GM12878 (cell line): ENCODE results near the gene NAA60. TPM values are rescaled to one million over a fixed set of nuclear protein-coding genes. Genes with fewer than 3 reads are reported as not detected.

ENCODE experiments used
- ATAC-seq: fragments of 200-7000 bp; cut with Tn5 transposase; 3 replicates; pipeline ENCODE4 v1.9.1; 2020; ENCODE audit warnings: mild to moderate bottlenecking, moderate library complexity
- BruUV-seq: library from RNA; stranded (reverse); fragments of 400-500 nt; replicated peaks from 2 replicates; lab custom pipeline; 2021; lab: Mats Ljungman, UMichigan
- CTCF ChIA-PET: fragments of 300-600 bp; sonication (Branson Sonifier 250); formaldehyde crosslinking; extraction: SDS; loops from one replicate; lab custom pipeline; 2021; ENCODE audit warnings: inconsistent platforms; lab: Yijun Ruan, JAX
- POLR2A ChIA-PET: fragments of 350-600 bp; formaldehyde crosslinking; extraction: SDS; loops from one replicate; lab custom pipeline; 2021; ENCODE audit warnings: inconsistent platforms; lab: Charles Lee
- RAD21 ChIA-PET: fragments of 300-600 bp; sonication (Branson Sonifier 250); formaldehyde crosslinking; loops from one replicate; lab custom pipeline; 2023; ENCODE audit warnings: antibody characterized with exemption; ENCODE audit not compliant: unreplicated experiment; lab: Charles Lee
- SMC1A ChIA-PET: fragments of 300-600 bp; sonication (Branson Sonifier 250); formaldehyde crosslinking; loops from one replicate; lab custom pipeline; 2023; ENCODE audit not compliant: unreplicated experiment, uncharacterized antibody; lab: Charles Lee
- DNase-seq: peaks from one replicate; pipeline ENCODE4 v3.0.0-alpha.2; 2011; ENCODE audit warnings: low read depth, low spot score
- FAIRE-seq: peaks from 3 replicates; lab custom pipeline; 2011; peaks lifted over from hg19 to GRCh38; lab: Jason Lieb, UNC
- H2AFZ ChIP-seq: 2 replicates; pipeline ENCODE4 v1.6.0; 2011; ENCODE audit warnings: low read depth, low read length, control low read depth; ENCODE audit not compliant: control insufficient read depth
- H3K27ac ChIP-seq: 2 replicates; pipeline ENCODE4 v1.5.1; 2011; ENCODE audit warnings: control low read depth; ENCODE audit not compliant: control insufficient read depth, insufficient read depth
- H3K27me3 ChIP-seq, 2 experiments: replicated peaks in 1 of 2; 2 replicates each; pipeline versions ENCODE4 v1.6.0 to v1.6.1; 2011; ENCODE audit warnings: low read length in 1 of 2; ENCODE audit not compliant: control insufficient read depth in 2 of 2, insufficient read depth in 2 of 2
- H3K36me3 ChIP-seq, 2 experiments: 2 replicates each; pipeline ENCODE4 v1.5.1; 2011; ENCODE audit warnings: low read length in 1 of 2; ENCODE audit not compliant: control insufficient read depth in 2 of 2, insufficient read depth in 2 of 2
- H3K4me1 ChIP-seq: 2 replicates; pipeline ENCODE4 v1.6.1; 2011; ENCODE audit warnings: mild to moderate bottlenecking, low read length, moderate library complexity, mixed read lengths; ENCODE audit not compliant: control insufficient read depth, insufficient read depth
- H3K4me2 ChIP-seq: 2 replicates; pipeline ENCODE4 v1.6.0; 2011; ENCODE audit warnings: control low read depth; ENCODE audit not compliant: control insufficient read depth, insufficient read depth
- H3K4me3 ChIP-seq: fragments of 200-600 bp; sonication (generic); 2 replicates; pipeline ENCODE4 v1.5.1; 2016
- H3K79me2 ChIP-seq: 2 replicates; pipeline ENCODE4 v1.6.0; 2011; ENCODE audit warnings: low read length; ENCODE audit not compliant: control insufficient read depth, insufficient read depth
- H3K9ac ChIP-seq: 2 replicates; pipeline ENCODE4 v1.8.0; 2011; ENCODE audit warnings: low read length, control low read depth, mixed read lengths; ENCODE audit not compliant: control insufficient read depth, insufficient read depth
- H3K9me3 ChIP-seq: replicated peaks from 3 replicates; pipeline ENCODE4 v1.5.1; 2011; ENCODE audit warnings: mild to moderate bottlenecking, low read length; ENCODE audit not compliant: control insufficient read depth, insufficient read depth
- H4K20me1 ChIP-seq: 2 replicates; pipeline ENCODE4 v1.6.0; 2011; ENCODE audit not compliant: control insufficient read depth, insufficient read depth
- CBFB ChIP-seq: IDR thresholded peaks from 2 replicates; pipeline ENCODE4 v1.6.1; 2016; ENCODE audit warnings: antibody characterized with exemption, low read depth
- MEF2B ChIP-seq: fragments of 450-650 bp; IDR thresholded peaks from 2 replicates; pipeline ENCODE4 v1.6.1; 2018; ENCODE audit warnings: mild to moderate bottlenecking, moderate library complexity; ENCODE audit not compliant: partially characterized antibody, poor library complexity, severe bottlenecking
- NR2C1 ChIP-seq: fragments of 450-650 bp; IDR thresholded peaks from 2 replicates; pipeline ENCODE4 v1.6.1; 2017; ENCODE audit warnings: antibody characterized with exemption, mild to moderate bottlenecking, moderate library complexity
- PAX8 ChIP-seq: fragments of 450-650 bp; IDR thresholded peaks from 2 replicates; pipeline ENCODE4 v1.6.1; 2017; ENCODE audit warnings: mild to moderate bottlenecking, moderate library complexity
- SMAD5 ChIP-seq: IDR thresholded peaks from 2 replicates; pipeline ENCODE4 v1.6.1; 2016; ENCODE audit warnings: antibody characterized with exemption, low read depth
- SP1 ChIP-seq: IDR thresholded peaks from one replicate; pipeline ENCODE4 v1.6.1; 2011; ENCODE audit warnings: low read depth, low read length
- SRF ChIP-seq, 2 experiments: IDR thresholded peaks; 2 replicates each; pipeline ENCODE4 v1.6.1; 2011; ENCODE audit warnings: low read depth in 2 of 2, low read length in 2 of 2, mild to moderate bottlenecking in 1 of 2, moderate library complexity in 1 of 2
- STAT1 ChIP-seq: fragments of 450-650 bp; conservative IDR thresholded peaks from 2 replicates; pipeline ENCODE4 v1.6.1; 2014; ENCODE audit warnings: antibody characterized with exemption, mild to moderate bottlenecking
- TAF1 ChIP-seq: IDR thresholded peaks from 2 replicates; pipeline ENCODE4 v1.6.1; 2011; ENCODE audit warnings: mild to moderate bottlenecking, low read depth, low read length, borderline replicate concordance
- WGBS: methylation state at CpG from one replicate; pipeline ENCODE4 v1.1.6; 2016; ENCODE audit warnings: low lambda C conversion rate; ENCODE audit not compliant: insufficient replicate concordance, insufficient coverage; ENCODE audit errors: missing lambda C conversion rate; 5-methylcytosine and 5-hydroxymethylcytosine counted together
- in situ Hi-C: fragments of 300-500 bp; cut with MboI; formaldehyde crosslinking; loops from 9 replicates; pipeline ENCODE4 v1.14.3; 2018; ENCODE audit warnings: mixed read lengths
- intact Hi-C: fragments of 100-400 bp; cut with micrococcal nuclease; formaldehyde crosslinking; loops from one replicate; pipeline ENCODE4 v1.14.2; 2022; ENCODE audit not compliant: unreplicated experiment
- polyA plus RNA-seq, 11 experiments: library from polyadenylated mRNA; depleted of rRNA in 4 of 11; unstranded in 6 of 11; stranded (reverse) in 5 of 11; fragments of >200 nt; fragmentation: Nextera tagmentation in 4 of 11; fragmentation: Illumina TruSeq in 1 of 11; extraction: Ambion mirVana in 4 of 11; extraction: Trizol in 1 of 11; gene quantifications; 1 replicate in 1 of 11; 2 replicates in 10 of 11; pipeline versions ENCODE4 v1.2.1 to v1.2.3, GENCODE V29; 2011 to 2016; ENCODE audit warnings: inconsistent platforms in 2 of 11, missing spikeins in 2 of 11, low read depth in 1 of 11
- total RNA-seq, 4 experiments: library from RNA; depleted of rRNA in 3 of 4; stranded (reverse); fragments of >200 nt in 3 of 4; fragmentation: Illumina TruSeq in 1 of 4; extraction: Trizol in 1 of 4; gene quantifications; 2 replicates each; pipeline versions ENCODE4 v1.2.1 to v1.2.3, GENCODE V29; 2013 to 2021
- TF ChIP-seq, protein P1 (sequence below): fragments of 150-350 bp; IDR thresholded peaks from 2 replicates; pipeline ENCODE4 v1.6.1; 2016; ENCODE audit warnings: low read depth, low read length
- TF ChIP-seq, protein P2 (sequence below): fragments of 450-650 bp; IDR thresholded peaks from 2 replicates; pipeline ENCODE4 v1.6.1; 2017; ENCODE audit warnings: mild to moderate bottlenecking

NAA60 gene
- total and polyA plus RNA-seq, 10 of the 15 experiments (the other 5 are each of a cell fraction or from before 2014, with no cell fraction given) = 6.2 to 43.1 (median 34.6) TPM

DNA sequence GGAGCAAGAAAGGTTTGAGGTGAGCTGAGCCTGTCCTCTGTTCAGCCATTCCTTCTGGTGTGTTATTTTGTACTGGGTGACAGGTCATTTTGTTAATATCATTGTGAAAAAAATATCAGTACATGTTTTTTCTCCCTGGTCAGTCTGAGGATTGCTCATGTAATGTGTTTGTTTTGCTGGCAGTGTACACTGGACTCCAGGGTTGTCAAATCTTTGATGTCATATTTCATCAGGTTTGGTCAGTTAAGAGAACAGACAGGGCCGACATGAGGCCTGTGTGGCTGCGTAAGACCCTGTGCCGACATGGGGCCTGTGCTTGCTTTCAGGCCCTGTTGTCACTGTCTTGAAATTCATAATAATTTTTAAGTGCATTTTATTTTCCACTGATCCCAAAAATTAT, 79.8 kb downstream of the NAA60 start:
- no peak for ATAC-seq
- TF ChIP-seq SP1 = no peak
- TF ChIP-seq PAX8 = no peak
- Histone ChIP-seq H3K9ac (no peak overlapping the region), H3K79me2 (no peaks in the 10 kb centered on the region), H3K4me3 (no peak overlapping the region), H3K9me3 (no peaks in the 10 kb centered on the region), H3K4me1 (no peaks in the 10 kb centered on the region), H2AFZ (no peak overlapping the region), H3K4me2 (no peak overlapping the region), H3K36me3 (no peaks in the 10 kb centered on the region), H3K27me3 (no peaks in the 10 kb centered on the region), H4K20me1 (no peaks in the 10 kb centered on the region), H3K27ac (no peak overlapping the region)
- CTCF ChIA-PET = interaction anchor here (0.6 to 1.0 kb wide), 2 partner anchors 103 to 240 kb away, joined by 3 read pairs; no protein-coding TSS in a partner anchor
- DNase-seq = no peak
- no peak for FAIRE-seq
- 94% methylated on average over 3 of the region's 3 CpGs for WGBS
- intact Hi-C loops (no loop called here), in situ Hi-C loops (no loop called here)
- POLR2A ChIA-PET = no interaction called here
- RAD21 ChIA-PET = no interaction called here
- no TSS peak for BruUV-seq
- SMC1A ChIA-PET = interaction anchor here (0.6 to 2.1 kb wide), 2 partner anchors 13 to 113 kb away, joined by 3 to 7 read pairs; no protein-coding TSS in a partner anchor

DNA sequence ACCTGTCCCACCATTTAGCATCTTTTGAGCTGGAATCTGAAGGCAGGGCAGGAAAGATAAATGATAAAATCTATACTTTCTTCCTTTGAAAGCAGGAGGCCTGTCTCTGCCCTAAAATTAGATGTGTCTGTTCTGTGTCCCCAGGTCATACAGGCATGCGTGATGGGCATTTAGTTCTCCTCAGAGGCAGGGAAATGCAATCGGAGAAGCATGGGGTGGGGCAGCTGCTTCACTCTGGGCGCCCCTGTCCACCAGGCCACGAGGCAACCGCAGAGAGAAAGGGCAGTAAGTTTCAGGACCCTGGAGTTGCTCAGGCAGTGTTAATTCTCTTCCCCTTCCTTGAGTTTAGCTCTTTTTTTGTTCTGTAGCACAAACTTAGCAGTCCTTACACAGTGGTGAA, 82.5 kb downstream of the NAA60 start:
- Histone ChIP-seq H3K4me2 (no peak overlapping the region), H3K79me2 (no peaks in the 10 kb centered on the region), H3K27ac (no peak overlapping the region), H2AFZ (no peak overlapping the region), H3K9me3 (no peaks in the 10 kb centered on the region), H4K20me1 (no peaks in the 10 kb centered on the region), H3K4me1 (no peaks in the 10 kb centered on the region), H3K4me3 (no peak overlapping the region), H3K9ac (no peak overlapping the region), H3K27me3 (no peaks in the 10 kb centered on the region), H3K36me3 (no peaks in the 10 kb centered on the region)
- DNase-seq = no peak
- ChIA-PET CTCF (interaction anchor here (0.9 to 1.2 kb wide), 3 partner anchors 12 to 728 kb away, joined by 3 to 4 read pairs (median 3); no protein-coding TSS in a partner anchor), RAD21 (interaction anchor here (1.5 kb wide), 1 partner anchor 397 kb away, joined by 3 read pairs; no protein-coding TSS in a partner anchor), SMC1A (interaction anchor here (0.6 kb wide), 1 partner anchor 350 kb away, joined by 3 read pairs; no protein-coding TSS in a partner anchor), POLR2A (no interaction called here)
- TF ChIP-seq TAF1 = no peak
- TF ChIP-seq MEF2B = no peak
- TF ChIP-seq, protein P1, sequence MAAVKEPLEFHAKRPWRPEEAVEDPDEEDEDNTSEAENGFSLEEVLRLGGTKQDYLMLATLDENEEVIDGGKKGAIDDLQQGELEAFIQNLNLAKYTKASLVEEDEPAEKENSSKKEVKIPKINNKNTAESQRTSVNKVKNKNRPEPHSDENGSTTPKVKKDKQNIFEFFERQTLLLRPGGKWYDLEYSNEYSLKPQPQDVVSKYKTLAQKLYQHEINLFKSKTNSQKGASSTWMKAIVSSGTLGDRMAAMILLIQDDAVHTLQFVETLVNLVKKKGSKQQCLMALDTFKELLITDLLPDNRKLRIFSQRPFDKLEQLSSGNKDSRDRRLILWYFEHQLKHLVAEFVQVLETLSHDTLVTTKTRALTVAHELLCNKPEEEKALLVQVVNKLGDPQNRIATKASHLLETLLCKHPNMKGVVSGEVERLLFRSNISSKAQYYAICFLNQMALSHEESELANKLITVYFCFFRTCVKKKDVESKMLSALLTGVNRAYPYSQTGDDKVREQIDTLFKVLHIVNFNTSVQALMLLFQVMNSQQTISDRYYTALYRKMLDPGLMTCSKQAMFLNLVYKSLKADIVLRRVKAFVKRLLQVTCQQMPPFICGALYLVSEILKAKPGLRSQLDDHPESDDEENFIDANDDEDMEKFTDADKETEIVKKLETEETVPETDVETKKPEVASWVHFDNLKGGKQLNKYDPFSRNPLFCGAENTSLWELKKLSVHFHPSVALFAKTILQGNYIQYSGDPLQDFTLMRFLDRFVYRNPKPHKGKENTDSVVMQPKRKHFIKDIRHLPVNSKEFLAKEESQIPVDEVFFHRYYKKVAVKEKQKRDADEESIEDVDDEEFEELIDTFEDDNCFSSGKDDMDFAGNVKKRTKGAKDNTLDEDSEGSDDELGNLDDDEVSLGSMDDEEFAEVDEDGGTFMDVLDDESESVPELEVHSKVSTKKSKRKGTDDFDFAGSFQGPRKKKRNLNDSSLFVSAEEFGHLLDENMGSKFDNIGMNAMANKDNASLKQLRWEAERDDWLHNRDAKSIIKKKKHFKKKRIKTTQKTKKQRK = no peak
- TF ChIP-seq, protein P2, sequence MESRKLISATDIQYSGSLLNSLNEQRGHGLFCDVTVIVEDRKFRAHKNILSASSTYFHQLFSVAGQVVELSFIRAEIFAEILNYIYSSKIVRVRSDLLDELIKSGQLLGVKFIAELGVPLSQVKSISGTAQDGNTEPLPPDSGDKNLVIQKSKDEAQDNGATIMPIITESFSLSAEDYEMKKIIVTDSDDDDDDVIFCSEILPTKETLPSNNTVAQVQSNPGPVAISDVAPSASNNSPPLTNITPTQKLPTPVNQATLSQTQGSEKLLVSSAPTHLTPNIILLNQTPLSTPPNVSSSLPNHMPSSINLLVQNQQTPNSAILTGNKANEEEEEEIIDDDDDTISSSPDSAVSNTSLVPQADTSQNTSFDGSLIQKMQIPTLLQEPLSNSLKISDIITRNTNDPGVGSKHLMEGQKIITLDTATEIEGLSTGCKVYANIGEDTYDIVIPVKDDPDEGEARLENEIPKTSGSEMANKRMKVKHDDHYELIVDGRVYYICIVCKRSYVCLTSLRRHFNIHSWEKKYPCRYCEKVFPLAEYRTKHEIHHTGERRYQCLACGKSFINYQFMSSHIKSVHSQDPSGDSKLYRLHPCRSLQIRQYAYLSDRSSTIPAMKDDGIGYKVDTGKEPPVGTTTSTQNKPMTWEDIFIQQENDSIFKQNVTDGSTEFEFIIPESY = no peak
- TF ChIP-seq SRF (IDR thresholded peaks at IDR 0.05; ENCODE audit: low read depth in 2 of 2, low read length in 2 of 2) = no peak
- no peak for TF ChIP-seq NR2C1
- no peak for TF ChIP-seq SMAD5
- TF ChIP-seq CBFB = no peak
- TF ChIP-seq STAT1 = no peak
- FAIRE-seq = no peak
- in situ Hi-C loops = no loop called here
- BruUV-seq = no TSS peak
- intact Hi-C loops = no loop called here
- 70% methylated on average over 5 of the region's 5 CpGs for WGBS
- ATAC-seq = no peak
